OCI-LY3 (cell line): ENCODE results near the gene MBIP.

Experiments
- H2AFZ ChIP-seq: fragments of 200-600, 300-600 bp; shearing (Covaris generic); 2 replicates; pipeline ENCODE4 v1.6.0; 2014; ENCODE audit warnings: antibody characterized with exemption, low read depth, low read length
- H3K27ac ChIP-seq: fragments of 200-600, 300-600 bp; sonication (generic); 2 replicates; pipeline ENCODE4 v1.5.1; 2014; ENCODE audit warnings: mild to moderate bottlenecking, low read length, moderate library complexity, mixed read lengths
- H3K27me3 ChIP-seq: fragments of 200-600, 300-600 bp; sonication (generic); 2 replicates; pipeline ENCODE4 v1.6.1; 2014; ENCODE audit warnings: low read depth, low read length, mixed read lengths
- H3K36me3 ChIP-seq: fragments of 200-600, 300-600 bp; sonication (generic); replicated peaks from 2 replicates; pipeline ENCODE3; 2014; ENCODE audit warnings: low read depth, low read length, mixed read lengths
- H3K4me1 ChIP-seq: fragments of 300-600, 200-600 bp; sonication (generic); 2 replicates; pipeline ENCODE4 v1.6.1; 2014; ENCODE audit warnings: low read length, mixed read lengths
- H3K4me2 ChIP-seq: fragments of 200-600, 300-600 bp; sonication (generic); 2 replicates; pipeline ENCODE4 v1.6.1; 2014; ENCODE audit warnings: low read length, mixed read lengths
- H3K4me3 ChIP-seq: fragments of 300-600, 200-600 bp; sonication (generic); 2 replicates; pipeline ENCODE4 v1.5.1; 2014; ENCODE audit warnings: antibody characterized with exemption, mild to moderate bottlenecking, low read length, moderate library complexity
- H3K79me2 ChIP-seq: fragments of 300-600, 200-600 bp; shearing (Covaris generic); 2 replicates; pipeline ENCODE4 v1.6.1; 2014; ENCODE audit warnings: mild to moderate bottlenecking, low read length, mixed read lengths
- H3K9ac ChIP-seq: fragments of 300-600, 200-600 bp; shearing (Covaris generic); 2 replicates; pipeline ENCODE4 v1.6.0; 2014; ENCODE audit warnings: mild to moderate bottlenecking, low read length, moderate library complexity
- H3K9me3 ChIP-seq: fragments of 200-600, 300-600 bp; shearing (Covaris generic); 2 replicates; pipeline ENCODE4 v1.6.1; 2014; ENCODE audit warnings: low read length, mixed read lengths; ENCODE audit not compliant: insufficient read depth
- H4K20me1 ChIP-seq: fragments of 200-600, 300-600 bp; sonication (generic); 2 replicates; pipeline ENCODE4 v1.6.1; 2016; ENCODE audit warnings: low read length, mixed read lengths; ENCODE audit not compliant: insufficient read depth
- CTCF ChIP-seq: fragments of 200-600, 300-600 bp; sonication (generic); IDR thresholded peaks from 2 replicates; pipeline ENCODE4 v1.5.1; 2014; ENCODE audit warnings: antibody characterized with exemption, low read length, low read depth
- EZH2phosphoT487 ChIP-seq: fragments of 200-600 bp; shearing (Covaris generic); IDR thresholded peaks from 2 replicates; pipeline ENCODE4 v1.6.1; 2018; ENCODE audit warnings: antibody characterized with exemption, mixed run types, low read depth

Gene MBIP

DNA sequence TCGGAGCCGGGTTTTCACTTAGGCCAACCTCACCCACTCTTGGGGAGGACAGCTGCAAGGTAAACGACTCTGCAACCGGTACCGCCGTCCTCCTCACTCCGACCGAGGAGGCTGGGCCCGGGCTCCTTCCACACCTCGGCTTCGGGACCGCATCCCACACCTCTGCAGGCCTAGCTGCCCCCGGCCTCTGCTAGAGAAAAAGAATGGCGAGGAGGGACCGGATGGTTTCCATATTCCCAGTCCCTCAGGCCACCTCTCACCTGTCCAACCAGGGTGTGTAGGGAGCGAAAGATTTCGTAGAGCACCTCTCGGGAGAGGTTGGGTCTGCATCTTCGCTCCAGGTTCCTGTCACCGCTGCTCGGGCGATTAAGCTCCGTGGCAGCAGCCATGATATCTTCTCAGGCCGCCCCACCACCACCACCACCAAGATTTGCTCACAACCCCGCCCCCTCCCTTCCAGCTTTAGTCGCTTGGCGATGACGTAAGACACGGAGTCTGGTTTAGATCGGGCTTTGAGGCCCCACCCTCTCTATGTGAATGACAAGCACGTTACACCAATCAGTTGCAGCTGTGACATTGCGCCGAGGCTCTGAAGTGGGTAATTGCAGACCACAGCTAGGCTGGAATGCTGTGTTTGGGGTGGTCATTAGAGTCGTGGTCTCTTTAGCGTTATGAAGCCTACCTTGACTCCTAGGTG, at the start of gene MBIP:
MBIP (minus strand) TSS at position 438 of the 697 bp plus-strand sequence; CDS start at position 389, 49 bp downstream.
- Histone ChIP-seq H3K4me2 (peak within 1 kb of the TSS; percentile 76), H3K79me2 (peaks cover 50% of the 10 kb centered on the region), H3K4me1 (peaks cover 39% of the 10 kb centered on the region), H3K9ac (peak within 1 kb of the TSS; percentile 88), H3K4me3 (peak within 1 kb of the TSS; percentile 98), H3K36me3 (no peaks in the 10 kb centered on the region), H2AFZ (peak within 1 kb of the TSS; percentile 88), H3K9me3 (no peaks in the 10 kb centered on the region), H3K27ac (peak within 1 kb of the TSS; percentile 64), H4K20me1 (peaks cover 14% of the 10 kb centered on the region; the same call in 1 of the 2 replicates), H3K27me3 (no peaks in the 10 kb centered on the region)
- TF ChIP-seq EZH2phosphoT487, result no peak

DNA sequence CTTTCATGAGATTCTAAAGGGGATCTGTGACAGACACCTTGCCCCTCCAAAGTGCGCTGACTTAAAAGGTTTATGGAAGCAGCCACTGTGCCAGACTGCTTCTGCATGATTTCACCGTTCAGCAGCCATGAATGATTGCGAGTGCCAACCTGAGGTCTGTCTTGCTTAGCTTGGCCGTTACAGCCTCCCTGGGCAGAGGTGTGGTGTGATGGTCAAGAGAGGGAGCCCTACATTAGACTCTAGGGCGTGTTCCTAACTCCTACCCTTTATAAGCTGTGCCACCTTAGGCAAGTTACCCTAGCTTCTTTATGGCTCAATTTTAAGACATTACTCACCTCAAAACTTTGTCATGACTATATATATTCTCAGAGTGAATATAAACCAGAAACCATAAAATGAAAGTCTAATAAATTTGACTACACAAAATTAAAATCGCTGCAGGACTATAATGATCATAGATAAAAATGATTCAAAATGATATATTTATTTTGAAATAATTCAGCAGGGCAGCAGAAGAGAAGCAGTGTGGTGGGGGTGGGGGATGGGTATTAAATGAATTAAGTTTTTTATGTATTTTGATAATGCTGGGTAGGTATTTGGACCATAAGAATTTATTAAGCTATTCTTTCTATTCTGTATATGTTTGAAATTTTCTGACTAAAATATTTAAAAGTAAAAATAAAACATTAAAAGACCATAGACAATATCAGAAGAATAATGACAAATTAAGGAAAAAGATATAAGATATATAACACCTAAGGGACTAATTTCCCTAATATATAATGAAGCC, 47.7 kb upstream of the MBIP start:
- TF ChIP-seq EZH2phosphoT487 (no peak), CTCF (no peak)
- H3K36me3 ChIP-seq, result no peaks in the 10 kb centered on the region

DNA sequence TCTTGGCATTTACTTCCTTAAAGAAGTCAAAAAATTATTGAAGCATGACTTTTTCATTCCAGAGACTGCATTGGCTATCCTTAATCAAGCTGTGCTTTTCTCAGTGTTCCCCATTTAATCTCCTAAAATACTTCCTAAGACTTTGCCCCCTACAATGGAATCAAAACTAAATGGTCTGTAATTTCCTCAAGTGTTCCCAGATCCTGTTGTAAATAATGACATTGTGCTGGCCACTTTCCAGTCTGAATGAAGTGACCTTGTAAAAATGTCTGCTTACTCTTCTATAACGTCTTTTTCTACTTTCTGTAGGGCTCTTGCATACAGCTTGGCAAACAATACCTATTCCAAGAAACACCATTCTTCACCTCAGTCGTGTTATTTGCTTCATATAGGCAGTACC, 45.3 kb upstream of the MBIP start:
- no peaks in the 10 kb centered on the region for H3K27me3 ChIP-seq

More for the DNA sequence above, 47.7 kb upstream of the MBIP start:
- Histone ChIP-seq H3K27me3 (no peaks in the 10 kb centered on the region), H3K4me1 (no peaks in the 10 kb centered on the region), H3K27ac (no peak overlapping the region), H2AFZ (no peak overlapping the region), H3K79me2 (no peaks in the 10 kb centered on the region), H4K20me1 (no peaks in the 10 kb centered on the region), H3K9me3 (no peaks in the 10 kb centered on the region), H3K9ac (no peak overlapping the region), H3K4me2 (no peak overlapping the region), H3K4me3 (no peak overlapping the region)

DNA sequence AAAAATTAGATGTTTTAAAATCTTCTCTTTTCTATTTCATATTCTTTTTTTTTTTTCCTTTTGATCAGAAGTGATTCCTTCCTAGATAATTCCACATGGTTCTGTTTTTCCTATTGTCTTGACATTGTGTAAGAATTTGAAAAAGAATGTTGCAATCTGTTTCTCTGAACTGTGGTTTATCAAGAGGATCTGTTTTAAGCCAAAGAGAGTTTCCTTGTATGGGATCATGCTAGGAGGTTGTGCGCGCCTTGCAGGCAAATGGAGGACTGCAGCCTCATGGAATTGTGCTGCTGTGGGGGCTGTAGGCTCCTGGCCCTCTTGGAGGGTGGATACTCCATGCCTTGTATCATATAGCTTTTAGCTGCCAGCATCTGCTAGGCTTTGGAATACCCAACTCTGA, 43.3 kb upstream of the MBIP start:
- Histone ChIP-seq H3K4me1 (peaks cover 6% of the 10 kb centered on the region; the same call in 1 of the 2 replicates), H3K9ac (no peak overlapping the region), H3K4me3 (no peak overlapping the region), H3K27ac (no peak overlapping the region), H3K79me2 (no peaks in the 10 kb centered on the region), H3K9me3 (no peaks in the 10 kb centered on the region), H4K20me1 (no peaks in the 10 kb centered on the region), H2AFZ (no peak overlapping the region), H3K4me2 (no peak overlapping the region), H3K36me3 (no peaks in the 10 kb centered on the region), H3K27me3 (no peaks in the 10 kb centered on the region)
- TF ChIP-seq EZH2phosphoT487 (no peak), CTCF (no peak)

More for the DNA sequence above, 45.3 kb upstream of the MBIP start:
- Histone ChIP-seq H3K36me3 (no peaks in the 10 kb centered on the region), H3K4me1 (peaks cover 6% of the 10 kb centered on the region; the same call in 1 of the 2 replicates), H3K79me2 (no peaks in the 10 kb centered on the region), H3K27ac (no peak overlapping the region), H3K4me3 (no peak overlapping the region), H3K9ac (no peak overlapping the region), H3K4me2 (no peak overlapping the region), H4K20me1 (no peaks in the 10 kb centered on the region), H2AFZ (no peak overlapping the region), H3K9me3 (no peaks in the 10 kb centered on the region)
- TF ChIP-seq CTCF (no peak), EZH2phosphoT487 (no peak)
